Measurements from ENCODE around the gene PTPRCAP.

GRCh38 chr11:67401495-67402191, 35.8 kb downstream of the PTPRCAP start, which contains the start of gene PPP1CA:
- peak; percentile 47 to 84 (median 76) for TF ChIP-seq CTCF (IDR thresholded peaks at IDR 0.05)
- peak; percentile 28 to 73 for TF ChIP-seq POLR2AphosphoS5 (IDR thresholded peaks at IDR 0.05)
- TF ChIP-seq POLR2A (IDR thresholded peaks at IDR 0.05) = peak in 3 of 4 donors; percentile 38 to 88 (median 67)
- no peak for TF ChIP-seq EP300 (IDR thresholded peaks at IDR 0.05)
